HG03439 (cell line): ENCODE results near the gene STXBP5L.
"Not testable (repeated sequence)": the region's sequence is repeated elsewhere in the genome, so short reads cannot be mapped to it uniquely, and the experiment has no call there.

Experiments
- ATAC-seq: cut with Tn5 transposase; IDR thresholded peaks from one replicate; pipeline ENCODE4 v1.9.1; 2021; ENCODE audit warnings: mild to moderate bottlenecking, moderate library complexity; ENCODE audit not compliant: unreplicated experiment

Gene STXBP5L

GRCh38 chr3:120908030-120908794 lies at the start of gene STXBP5L:
Gene STXBP5L (plus strand): TSS chr3:120908205. CDS start chr3:120909579, 1,374 bp downstream.
- ATAC-seq = peak; percentile 96

GRCh38 chr3:120858521-120858920 lies 49.5 kb upstream of the STXBP5L start:
- no peak for ATAC-seq

GRCh38 chr3:120864541-120864940 lies 43.5 kb upstream of the STXBP5L start:
- ATAC-seq = no peak

- no peak for ATAC-seq
Measured at GRCh38 chr3:120875507-120875906, 32.5 kb upstream of the STXBP5L start.

GRCh38 chr3:120875989-120876388 lies 32.0 kb upstream of the STXBP5L start:
- ATAC-seq = no peak

- no peak for ATAC-seq
Measured at GRCh38 chr3:120879411-120879810, 28.6 kb upstream of the STXBP5L start.

- no peak for ATAC-seq
Measured at GRCh38 chr3:120892921-120893320, 15.1 kb upstream of the STXBP5L start.

GRCh38 chr3:120894316-120895057 lies 13.5 kb upstream of the STXBP5L start:
- no peak for ATAC-seq

- not testable (repeated sequence) for ATAC-seq
Measured at GRCh38 chr3:120901716-120902115, 6.3 kb upstream of the STXBP5L start.

- no peak for ATAC-seq
Measured at GRCh38 chr3:120903221-120903620, 4.8 kb upstream of the STXBP5L start.

GRCh38 chr3:120907659-120908029 lies 361 bp upstream of the STXBP5L start:
- no peak for ATAC-seq

- ATAC-seq = no peak
Measured at GRCh38 chr3:120908795-120909601, 993 bp downstream of the STXBP5L start.

GRCh38 chr3:120909602-120909878 lies 1.5 kb downstream of the STXBP5L start:
- ATAC-seq = no peak

- ATAC-seq = no peak
Measured at GRCh38 chr3:120926146-120926545, 18.1 kb downstream of the STXBP5L start.

GRCh38 chr3:120928991-120929390 lies 21.0 kb downstream of the STXBP5L start:
- no peak for ATAC-seq

GRCh38 chr3:120931593-120931992 lies 23.6 kb downstream of the STXBP5L start:
- ATAC-seq = no peak

- ATAC-seq = no peak
Measured at GRCh38 chr3:120956143-120956542, 48.1 kb downstream of the STXBP5L start.

GRCh38 chr3:120982608-120983320 lies 74.8 kb downstream of the STXBP5L start:
- ATAC-seq = no peak

GRCh38 chr3:120983321-120983665 lies 75.3 kb downstream of the STXBP5L start:
- ATAC-seq = no peak

GRCh38 chr3:120983841-120984240 lies 75.8 kb downstream of the STXBP5L start:
- no peak for ATAC-seq

GRCh38 chr3:120985242-120985641 lies 77.2 kb downstream of the STXBP5L start:
- no peak for ATAC-seq
